Activated CD4-positive, alpha-beta T cell treated with anti-CD3 and anti-CD28 coated beads, Interleukin-2, amount 10 ng/mL, durations not matched to agents 24 days and 14 days (primary cell): ENCODE data around the gene PCSK4. TPM values are rescaled to one million over a fixed set of nuclear protein-coding genes. Genes with fewer than 3 reads are reported as not detected.

ENCODE experiments used
- DNase-seq: peaks from one replicate; pipeline ENCODE4 v3.0.0; 2022
- H3K27ac Mint-ChIP-seq: one replicate; pipeline ENCODE4 v1.8.0; 2022; ENCODE audit warnings: mild to moderate bottlenecking, mixed read lengths
- H3K27me3 Mint-ChIP-seq: one replicate; pipeline ENCODE4 v1.8.0; 2022; ENCODE audit warnings: mixed read lengths
- H3K36me3 Mint-ChIP-seq: one replicate; pipeline ENCODE4 v1.8.0; 2022; ENCODE audit warnings: low read depth, mild to moderate bottlenecking, mixed read lengths
- H3K4me1 Mint-ChIP-seq: one replicate; pipeline ENCODE4 v1.8.0; 2021; ENCODE audit warnings: mixed read lengths
- H3K4me3 Mint-ChIP-seq: one replicate; pipeline ENCODE4 v1.8.0; 2022; ENCODE audit warnings: mild to moderate bottlenecking, moderate library complexity, mixed read lengths
- H3K9me3 Mint-ChIP-seq: one replicate; pipeline ENCODE4 v1.8.0; 2021; ENCODE audit warnings: mixed read lengths
- intact Hi-C: fragments of 100-400 bp; cut with micrococcal nuclease; formaldehyde crosslinking; loops from one replicate; pipeline ENCODE4 v1.15.1; 2023
- total RNA-seq: library from RNA; stranded (reverse); gene quantifications from 2 replicates; pipeline ENCODE4 v1.2.3, GENCODE V29; 2022

Gene PCSK4
- total RNA-seq, 1 donor from 2014 or later, result 1.0 TPM

GRCh38 chr19:1514295-1514661 lies 24.1 kb upstream of the PCSK4 start:
- intact Hi-C loops, result loop anchor here (5.0 kb wide), 2 partner anchors 37 to 67 kb away; partner anchors contain the start of gene C19orf25
- DNase-seq, result no peak
- Mint-ChIP-seq H3K36me3 (peaks cover 2% of the 10 kb centered on the region), H3K4me1 (peaks cover 2% of the 10 kb centered on the region), H3K4me3 (peak overlapping the region; percentile 55), H3K9me3 (no peaks in the 10 kb centered on the region), H3K27ac (no peak overlapping the region), H3K27me3 (peaks cover 12% of the 10 kb centered on the region)

- peak overlapping the region; percentile 55 for H3K4me3 Mint-ChIP-seq
- peak; percentile 91 for DNase-seq
- H3K36me3 Mint-ChIP-seq, result peaks cover 2% of the 10 kb centered on the region
- intact Hi-C loops, result loop anchor here (5.0 kb wide), 2 partner anchors 36 to 66 kb away; partner anchors contain the start of gene C19orf25
- H3K27ac Mint-ChIP-seq, result no peak overlapping the region
- H3K27me3 Mint-ChIP-seq, result peaks cover 14% of the 10 kb centered on the region
- no peaks in the 10 kb centered on the region for H3K9me3 Mint-ChIP-seq
- peaks cover 2% of the 10 kb centered on the region for H3K4me1 Mint-ChIP-seq
These were observed 23.5 kb upstream of the PCSK4 start for GRCh38 chr19:1513499-1514294.

GRCh38 chr19:1512671-1513498 lies 22.7 kb upstream of the PCSK4 start, which contains the start of gene ADAMTSL5:
Gene ADAMTSL5 (minus strand): TSS chr19:1513019. CDS start chr19:1510943, 2,076 bp downstream.
- peak; percentile 91 for DNase-seq
- Mint-ChIP-seq H3K27ac (no peak within 1 kb of the TSS), H3K36me3 (peaks cover 2% of the 10 kb centered on the region), H3K9me3 (peaks cover 1% of the 10 kb centered on the region), H3K4me3 (peak within 1 kb of the TSS; percentile 71), H3K27me3 (peaks cover 16% of the 10 kb centered on the region), H3K4me1 (peaks cover 3% of the 10 kb centered on the region)
- intact Hi-C loops, result loop anchor here (5.0 kb wide), 2 partner anchors 36 to 66 kb away; partner anchors contain the start of gene C19orf25

GRCh38 chr19:1511318-1512317 lies 21.5 kb upstream of the PCSK4 start:
- intact Hi-C loops, result loop anchor here (5.0 kb wide), 2 partner anchors 34 to 64 kb away; partner anchors contain the start of gene C19orf25
- H3K27me3 Mint-ChIP-seq, result peaks cover 18% of the 10 kb centered on the region
- H3K4me3 Mint-ChIP-seq, result peak overlapping the region; percentile 71
- H3K27ac Mint-ChIP-seq, result no peak overlapping the region
- H3K36me3 Mint-ChIP-seq, result peaks cover 2% of the 10 kb centered on the region
- no peak for DNase-seq
- peaks cover 7% of the 10 kb centered on the region for H3K4me1 Mint-ChIP-seq
- peaks cover 5% of the 10 kb centered on the region for H3K9me3 Mint-ChIP-seq

GRCh38 chr19:1510807-1511206 lies 20.7 kb upstream of the PCSK4 start:
- no peak overlapping the region for H3K27ac Mint-ChIP-seq
- H3K9me3 Mint-ChIP-seq, result peaks cover 5% of the 10 kb centered on the region
- no peak overlapping the region for H3K4me3 Mint-ChIP-seq
- DNase-seq, result no peak
- H3K27me3 Mint-ChIP-seq, result peaks cover 16% of the 10 kb centered on the region
- peaks cover 2% of the 10 kb centered on the region for H3K36me3 Mint-ChIP-seq
- peaks cover 7% of the 10 kb centered on the region for H3K4me1 Mint-ChIP-seq
- intact Hi-C loops, result loop anchor here (5.0 kb wide), 2 partner anchors 34 to 64 kb away; partner anchors contain the start of gene C19orf25

GRCh38 chr19:1510442-1510806 lies 20.3 kb upstream of the PCSK4 start:
- DNase-seq, result no peak
- H3K36me3 Mint-ChIP-seq, result peaks cover 2% of the 10 kb centered on the region
- no peak overlapping the region for H3K4me3 Mint-ChIP-seq
- no peak overlapping the region for H3K27ac Mint-ChIP-seq
- peaks cover 5% of the 10 kb centered on the region for H3K9me3 Mint-ChIP-seq
- intact Hi-C loops, result loop anchor here (5.0 kb wide), 2 partner anchors 33 to 63 kb away; partner anchors contain the start of gene C19orf25
- peaks cover 20% of the 10 kb centered on the region for H3K27me3 Mint-ChIP-seq
- H3K4me1 Mint-ChIP-seq, result peaks cover 7% of the 10 kb centered on the region

- Mint-ChIP-seq H3K27ac (no peak overlapping the region), H3K36me3 (peaks cover 2% of the 10 kb centered on the region), H3K9me3 (peaks cover 5% of the 10 kb centered on the region), H3K4me3 (no peak overlapping the region), H3K27me3 (peaks cover 21% of the 10 kb centered on the region), H3K4me1 (peaks cover 7% of the 10 kb centered on the region)
- intact Hi-C loops, result loop anchor here (2.0 to 5.0 kb wide), 3 partner anchors 19 to 63 kb away; partner anchors contain the start of genes C19orf25, PCSK4 and REEP6
- DNase-seq, result no peak
These were observed 19.7 kb upstream of the PCSK4 start for GRCh38 chr19:1509602-1510441.

GRCh38 chr19:1508507-1508856 lies 18.3 kb upstream of the PCSK4 start:
- intact Hi-C loops, result loop anchor here (2.0 kb wide), 1 partner anchor 18 kb away; the partner anchor contains the start of genes PCSK4 and REEP6
- H3K27me3 Mint-ChIP-seq, result peaks cover 22% of the 10 kb centered on the region
- no peak overlapping the region for H3K27ac Mint-ChIP-seq
- H3K4me3 Mint-ChIP-seq, result peak overlapping the region; percentile 37
- peaks cover 7% of the 10 kb centered on the region for H3K4me1 Mint-ChIP-seq
- peaks cover 2% of the 10 kb centered on the region for H3K36me3 Mint-ChIP-seq
- no peak for DNase-seq
- H3K9me3 Mint-ChIP-seq, result peaks cover 5% of the 10 kb centered on the region

- peak overlapping the region; percentile 87 for H3K4me3 Mint-ChIP-seq
- H3K27ac Mint-ChIP-seq, result peak overlapping the region; percentile 88
- peak; percentile 95 for DNase-seq
- H3K27me3 Mint-ChIP-seq, result peaks cover 22% of the 10 kb centered on the region
- intact Hi-C loops, result loop anchor here (2.0 kb wide), 1 partner anchor 17 kb away; the partner anchor contains the start of genes PCSK4 and REEP6
- H3K4me1 Mint-ChIP-seq, result peaks cover 7% of the 10 kb centered on the region
- H3K36me3 Mint-ChIP-seq, result peaks cover 2% of the 10 kb centered on the region
- H3K9me3 Mint-ChIP-seq, result peaks cover 5% of the 10 kb centered on the region
These were observed 17.8 kb upstream of the PCSK4 start for GRCh38 chr19:1507763-1508506.

GRCh38 chr19:1507192-1507660 lies 17.1 kb upstream of the PCSK4 start:
- peaks cover 2% of the 10 kb centered on the region for H3K36me3 Mint-ChIP-seq
- intact Hi-C loops, result no loop called here
- no peak for DNase-seq
- H3K9me3 Mint-ChIP-seq, result peaks cover 5% of the 10 kb centered on the region
- H3K4me3 Mint-ChIP-seq, result no peak overlapping the region
- H3K4me1 Mint-ChIP-seq, result peaks cover 8% of the 10 kb centered on the region
- H3K27ac Mint-ChIP-seq, result no peak overlapping the region
- peaks cover 25% of the 10 kb centered on the region for H3K27me3 Mint-ChIP-seq

GRCh38 chr19:1505991-1506881 lies 16.1 kb upstream of the PCSK4 start:
- intact Hi-C loops, result no loop called here
- peaks cover 8% of the 10 kb centered on the region for H3K4me1 Mint-ChIP-seq
- peaks cover 24% of the 10 kb centered on the region for H3K27me3 Mint-ChIP-seq
- DNase-seq, result no peak
- H3K36me3 Mint-ChIP-seq, result peaks cover 2% of the 10 kb centered on the region
- peaks cover 5% of the 10 kb centered on the region for H3K9me3 Mint-ChIP-seq
- no peak overlapping the region for H3K27ac Mint-ChIP-seq
- H3K4me3 Mint-ChIP-seq, result no peak overlapping the region
